ENCODE measurements around the gene SLC8A2. TPM values are rescaled to one million over a fixed set of nuclear protein-coding genes. Genes with fewer than 3 reads are reported as not detected.
A peak's percentile ranks its signal among the peaks of the same experiment; 100 is the strongest.

Gene SLC8A2
- total RNA-seq, 1 donor from 2014 or later = 115 TPM

GRCh38 chr19:47514869-47515588 lies 43.3 kb upstream of the SLC8A2 start, which contains the start of gene NAPA:
Gene NAPA (minus strand): TSS chr19:47515063. CDS start chr19:47514940, 123 bp downstream.
- peaks cover 22% of the 10 kb centered on the region for H3K27me3 Mint-ChIP-seq (ENCODE audit: unreplicated experiment)
- H3K27ac Mint-ChIP-seq (ENCODE audit: unreplicated experiment) = peak within 1 kb of the TSS; percentile 97
- no peaks in the 10 kb centered on the region for H3K36me3 Mint-ChIP-seq (ENCODE audit: unreplicated experiment)
- TF ChIP-seq CTCF (IDR thresholded peaks at IDR 0.05; ENCODE audit: partially characterized antibody, unreplicated experiment) = no peak
- peaks cover 36% of the 10 kb centered on the region for H3K4me1 Mint-ChIP-seq (ENCODE audit: low read depth, unreplicated experiment)
- H3K4me3 Mint-ChIP-seq (ENCODE audit: unreplicated experiment) = peak within 1 kb of the TSS; percentile 90
- peaks cover 34% of the 10 kb centered on the region for H3K9me3 Mint-ChIP-seq (ENCODE audit: unreplicated experiment)
- DNase-seq = peak; percentile 100

- no peak for DNase-seq
- no peak for TF ChIP-seq CTCF (IDR thresholded peaks at IDR 0.05; ENCODE audit: partially characterized antibody, unreplicated experiment)
- no peaks in the 10 kb centered on the region for H3K36me3 Mint-ChIP-seq (ENCODE audit: unreplicated experiment)
- H3K4me3 Mint-ChIP-seq (ENCODE audit: unreplicated experiment) = peak overlapping the region; percentile 90
- H3K27ac Mint-ChIP-seq (ENCODE audit: unreplicated experiment) = peak overlapping the region; percentile 97
- H3K27me3 Mint-ChIP-seq (ENCODE audit: unreplicated experiment) = peaks cover 22% of the 10 kb centered on the region
- H3K4me1 Mint-ChIP-seq (ENCODE audit: low read depth, unreplicated experiment) = peaks cover 43% of the 10 kb centered on the region
- peaks cover 34% of the 10 kb centered on the region for H3K9me3 Mint-ChIP-seq (ENCODE audit: unreplicated experiment)
Observed at GRCh38 chr19:47514151-47514868, 42.6 kb upstream of the SLC8A2 start.

GRCh38 chr19:47512948-47513319 lies 41.2 kb upstream of the SLC8A2 start:
- Mint-ChIP-seq H3K4me1 (ENCODE audit: low read depth, unreplicated experiment) (peaks cover 45% of the 10 kb centered on the region), H3K27me3 (ENCODE audit: unreplicated experiment) (peaks cover 22% of the 10 kb centered on the region), H3K9me3 (ENCODE audit: unreplicated experiment) (peaks cover 36% of the 10 kb centered on the region), H3K27ac (ENCODE audit: unreplicated experiment) (peak overlapping the region; percentile 97), H3K4me3 (ENCODE audit: unreplicated experiment) (peak overlapping the region; percentile 90), H3K36me3 (ENCODE audit: unreplicated experiment) (no peaks in the 10 kb centered on the region)
- DNase-seq = no peak
- TF ChIP-seq CTCF (IDR thresholded peaks at IDR 0.05; ENCODE audit: partially characterized antibody, unreplicated experiment) = no peak

GRCh38 chr19:47512183-47512947 lies 40.7 kb upstream of the SLC8A2 start:
- Mint-ChIP-seq H3K27me3 (ENCODE audit: unreplicated experiment) (peaks cover 22% of the 10 kb centered on the region), H3K4me3 (ENCODE audit: unreplicated experiment) (peak overlapping the region; percentile 90), H3K27ac (ENCODE audit: unreplicated experiment) (peak overlapping the region; percentile 97), H3K9me3 (ENCODE audit: unreplicated experiment) (peaks cover 36% of the 10 kb centered on the region), H3K4me1 (ENCODE audit: low read depth, unreplicated experiment) (peaks cover 48% of the 10 kb centered on the region), H3K36me3 (ENCODE audit: unreplicated experiment) (no peaks in the 10 kb centered on the region)
- DNase-seq = no peak
- no peak for TF ChIP-seq CTCF (IDR thresholded peaks at IDR 0.05; ENCODE audit: partially characterized antibody, unreplicated experiment)

All from glutamatergic neuron (in vitro differentiated cells).